HG02678 (cell line): ENCODE measurements around the gene DOLK.
"Not testable (repeated sequence)": the region's sequence is repeated elsewhere in the genome, so short reads cannot be mapped to it uniquely, and the experiment has no call there.

ENCODE experiments used
- ATAC-seq: cut with Tn5 transposase; IDR thresholded peaks from one replicate; pipeline ENCODE4 v1.9.1; 2021; ENCODE audit warnings: mild to moderate bottlenecking, moderate library complexity; ENCODE audit not compliant: unreplicated experiment

Gene DOLK

DNA sequence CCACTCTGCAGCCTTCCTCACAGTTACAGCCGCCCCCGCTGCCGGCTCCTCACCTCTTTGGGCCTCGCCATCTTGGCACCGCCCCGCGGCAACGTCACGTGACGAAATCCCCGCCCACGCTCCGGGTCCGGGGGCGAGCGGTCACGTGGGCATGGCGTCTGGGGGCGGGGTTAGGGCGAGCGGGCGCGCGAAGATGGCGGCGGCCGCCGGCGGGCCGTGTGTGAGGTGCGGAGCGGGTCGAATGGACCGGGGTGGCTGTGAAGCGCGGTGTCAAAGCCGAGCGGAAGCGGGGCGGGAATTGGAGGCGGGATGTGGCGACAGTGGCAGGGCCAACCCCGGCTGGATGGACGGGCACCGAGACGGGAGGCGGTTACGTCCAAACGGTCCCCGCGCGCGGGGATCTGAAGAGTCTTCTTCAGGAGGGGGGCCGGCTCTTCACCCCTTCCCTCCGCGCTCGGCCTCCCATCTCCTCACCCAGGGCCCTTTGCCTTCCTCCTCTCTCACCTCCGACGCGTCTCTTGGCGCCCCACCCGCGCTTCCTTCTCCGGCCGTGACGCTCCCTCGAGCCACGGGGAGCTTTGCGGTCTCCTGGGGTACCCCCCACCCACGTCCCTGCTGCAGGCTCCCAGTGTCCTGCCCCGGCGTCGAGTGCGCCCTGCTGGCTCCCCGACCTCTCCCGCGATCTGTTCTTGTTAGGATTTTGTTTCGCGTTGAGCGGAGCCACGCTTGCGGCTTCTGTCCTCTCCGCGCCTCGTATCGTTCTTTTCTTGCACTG, at the start of gene DOLK, which contains the start of gene NUP188:
DOLK (minus strand) TSS at position 77 of the 775 bp plus-strand sequence. CDS start 300 bp downstream, outside the sequence.
NUP188 (plus strand) TSS at position 173 of the 775 bp plus-strand sequence; CDS start at position 194, 21 bp downstream.
- peak; percentile 80 for ATAC-seq

DNA sequence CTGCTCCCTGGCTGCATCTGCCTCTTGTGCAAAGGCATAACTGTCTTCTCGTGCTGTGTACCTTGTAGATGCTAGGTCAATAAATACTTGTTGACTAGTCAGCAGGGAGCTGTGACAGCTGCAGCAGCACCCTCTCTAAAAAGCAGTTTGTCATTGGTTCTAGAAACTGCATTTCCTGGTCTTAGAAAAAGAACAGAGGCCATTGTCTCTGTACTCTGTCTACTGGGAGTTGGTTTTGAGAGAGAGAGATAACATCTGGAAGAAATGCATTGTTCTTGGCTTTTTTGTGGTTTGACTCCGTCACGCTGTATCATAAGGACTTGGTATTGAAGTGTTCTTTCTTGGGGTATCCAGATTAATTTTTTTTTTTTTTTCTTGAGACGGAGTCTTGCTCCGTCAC, 48.4 kb upstream of the DOLK start:
- no peak for ATAC-seq

DNA sequence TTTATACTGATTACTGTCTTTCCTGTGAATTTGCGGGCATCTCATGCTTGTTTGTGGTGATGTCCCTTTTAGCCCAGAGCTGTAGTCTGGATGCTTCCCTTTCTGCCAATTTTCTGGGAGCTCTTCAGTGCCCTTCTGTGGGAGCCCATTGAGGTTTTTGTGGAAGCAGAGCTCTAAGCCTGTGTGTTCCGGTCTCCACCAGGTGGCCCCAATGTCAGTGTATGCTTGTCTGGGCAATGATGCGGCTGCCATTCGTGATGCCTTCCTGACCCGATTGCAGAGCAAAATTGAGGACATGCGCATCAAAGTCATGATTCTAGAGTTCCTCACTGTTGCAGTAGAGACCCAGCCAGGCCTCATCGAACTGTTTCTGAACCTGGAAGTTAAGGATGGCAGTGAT, 45.6 kb upstream of the DOLK start:
- no peak for ATAC-seq

DNA sequence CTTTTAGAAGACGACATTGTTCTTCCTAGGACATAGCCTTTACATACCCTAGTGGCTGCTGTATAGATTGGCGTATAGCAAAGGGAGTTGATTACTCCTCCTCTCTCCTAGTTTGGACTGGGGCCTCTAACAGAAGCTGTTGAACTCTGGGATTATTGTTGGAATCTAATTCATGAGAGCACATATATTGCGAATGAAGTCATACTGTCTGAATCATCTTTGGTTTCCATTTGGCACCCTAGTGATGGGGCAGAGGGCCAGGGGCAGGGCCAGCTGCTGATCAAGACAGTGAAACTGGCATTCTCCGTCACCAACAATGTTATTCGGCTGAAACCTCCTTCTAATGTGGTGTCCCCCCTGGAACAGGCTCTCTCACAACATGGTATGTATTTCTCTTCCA, 40.4 kb upstream of the DOLK start:
- ATAC-seq: no peak

DNA sequence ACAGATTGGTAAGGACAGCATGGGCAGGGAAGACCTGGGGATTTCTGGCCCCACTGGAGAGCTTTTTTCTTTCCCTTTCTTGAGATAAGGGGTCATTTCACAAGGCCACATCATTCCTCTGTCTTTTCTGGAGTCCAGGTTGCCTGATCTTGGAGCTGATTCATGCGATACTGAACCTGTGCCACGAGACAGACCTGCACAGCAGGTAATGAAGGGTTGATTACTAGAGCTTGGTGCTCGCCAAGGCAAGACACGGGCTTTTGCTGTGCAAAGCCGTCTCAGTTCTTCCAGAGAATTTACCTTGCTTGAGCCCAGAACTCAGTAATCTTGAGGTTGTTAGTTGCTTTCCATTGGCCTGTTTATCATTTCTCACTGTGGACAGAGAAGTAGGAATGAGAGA, 39.3 kb upstream of the DOLK start:
- no peak for ATAC-seq

DNA sequence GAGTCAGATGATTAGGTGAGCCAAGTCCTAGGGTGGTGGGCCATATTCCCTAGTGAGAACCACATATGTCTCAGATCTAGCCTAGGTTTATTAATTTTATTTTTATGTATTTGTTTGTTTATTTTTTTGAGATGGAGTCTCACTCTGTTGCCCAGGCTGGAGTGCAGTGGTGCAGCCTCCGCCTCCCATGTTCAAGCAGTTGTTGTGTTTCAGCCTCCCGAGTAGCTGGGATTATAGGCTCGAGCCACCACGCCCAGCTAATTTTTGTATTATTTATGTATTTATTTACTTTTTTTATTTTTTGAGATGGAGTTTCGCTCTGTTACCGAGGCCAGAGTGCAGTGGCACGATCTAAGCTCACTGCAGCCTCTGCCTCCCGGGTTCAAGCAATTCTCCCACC, 36.1 kb upstream of the DOLK start:
- ATAC-seq: no peak

DNA sequence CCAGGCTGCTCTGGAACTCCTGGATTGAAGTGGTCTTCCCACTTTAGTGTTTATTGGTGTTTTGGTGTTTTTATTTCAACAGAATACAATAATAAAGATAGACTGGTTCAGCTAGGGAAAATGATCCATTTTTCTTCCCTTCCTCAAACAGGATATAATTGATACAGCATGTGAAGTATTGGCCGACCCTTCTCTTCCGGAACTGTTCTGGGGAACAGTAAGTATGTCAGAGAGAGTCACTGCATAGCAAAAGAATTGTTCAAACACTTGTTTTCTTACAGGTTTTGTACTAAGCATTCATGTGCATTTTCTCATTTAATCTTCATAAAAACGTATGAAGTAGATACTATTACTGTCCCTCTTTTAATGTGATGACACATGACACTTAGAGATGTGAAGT, 31.7 kb upstream of the DOLK start:
- no peak for ATAC-seq

DNA sequence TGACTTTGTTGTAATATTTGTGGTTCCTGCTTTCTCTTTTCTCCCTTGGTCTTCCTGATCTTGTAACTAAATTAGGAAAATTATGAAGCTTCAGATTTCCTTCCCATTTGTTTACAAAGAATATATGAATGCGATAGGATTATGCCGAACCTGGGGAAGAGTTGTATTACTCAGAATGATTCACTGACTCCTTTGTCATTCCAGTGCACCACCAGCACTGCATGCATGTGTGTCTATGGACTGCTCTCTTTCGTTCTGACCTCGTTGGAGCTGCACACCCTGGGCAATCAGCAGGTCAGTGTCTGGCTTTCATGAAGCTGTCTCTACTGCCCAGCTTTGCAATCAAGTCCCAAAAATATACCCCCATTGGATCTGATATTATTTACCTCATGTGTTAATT, 25.6 kb upstream of the DOLK start:
- ATAC-seq: no peak

DNA sequence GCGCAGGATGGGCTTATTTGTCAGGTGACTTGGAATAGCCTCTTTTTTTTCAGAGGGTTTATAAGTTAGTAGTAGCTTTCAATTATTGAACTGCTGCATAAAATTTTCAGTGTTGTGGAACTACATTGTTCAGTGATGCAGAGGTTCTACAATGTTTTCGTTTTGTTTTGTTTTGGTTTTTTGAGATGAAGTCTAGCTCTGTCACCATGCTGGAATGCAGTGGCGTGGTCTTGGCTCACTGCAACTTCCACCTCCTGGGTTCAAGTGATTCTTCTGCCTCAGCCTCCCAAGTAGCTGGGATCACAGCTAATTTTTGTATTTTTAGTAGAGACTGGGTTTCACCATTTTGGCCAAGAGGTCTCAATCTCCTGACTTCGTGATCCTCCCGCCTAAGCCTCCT, 22.1 kb upstream of the DOLK start:
- no peak for ATAC-seq

DNA sequence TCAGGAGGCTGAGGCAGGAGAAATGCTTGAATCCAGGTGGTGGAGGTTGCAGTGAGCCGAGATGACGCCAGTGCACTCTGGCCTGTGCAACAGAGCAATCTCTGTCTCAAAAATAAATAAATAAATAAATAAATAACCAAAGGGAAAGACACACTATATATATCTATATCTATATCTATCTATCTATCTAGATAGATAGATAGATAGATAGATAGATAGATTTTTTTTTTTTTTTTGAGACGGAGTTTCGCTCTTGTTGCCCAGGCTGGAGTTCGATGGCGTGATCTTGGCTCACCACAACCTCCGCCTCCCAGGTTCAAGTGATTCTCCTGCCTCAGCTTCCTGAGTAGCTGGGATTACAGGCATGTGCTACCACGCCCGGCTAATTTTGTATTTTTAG, 14.0 kb upstream of the DOLK start:
- not testable (repeated sequence) for ATAC-seq

DNA sequence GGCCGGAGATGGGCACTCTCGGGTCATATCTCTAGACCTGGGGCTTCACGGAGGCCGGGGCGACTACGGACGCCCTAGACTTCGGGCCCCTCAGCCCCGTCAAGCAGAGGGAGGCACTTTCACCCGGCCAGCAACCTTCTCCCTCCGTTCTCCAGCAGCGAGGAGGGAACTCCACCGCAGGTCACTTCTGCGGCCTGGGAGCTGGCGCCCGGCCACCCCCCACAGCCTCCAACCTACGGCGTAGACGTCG, 201 bp downstream of the DOLK start:
- no peak for ATAC-seq

DNA sequence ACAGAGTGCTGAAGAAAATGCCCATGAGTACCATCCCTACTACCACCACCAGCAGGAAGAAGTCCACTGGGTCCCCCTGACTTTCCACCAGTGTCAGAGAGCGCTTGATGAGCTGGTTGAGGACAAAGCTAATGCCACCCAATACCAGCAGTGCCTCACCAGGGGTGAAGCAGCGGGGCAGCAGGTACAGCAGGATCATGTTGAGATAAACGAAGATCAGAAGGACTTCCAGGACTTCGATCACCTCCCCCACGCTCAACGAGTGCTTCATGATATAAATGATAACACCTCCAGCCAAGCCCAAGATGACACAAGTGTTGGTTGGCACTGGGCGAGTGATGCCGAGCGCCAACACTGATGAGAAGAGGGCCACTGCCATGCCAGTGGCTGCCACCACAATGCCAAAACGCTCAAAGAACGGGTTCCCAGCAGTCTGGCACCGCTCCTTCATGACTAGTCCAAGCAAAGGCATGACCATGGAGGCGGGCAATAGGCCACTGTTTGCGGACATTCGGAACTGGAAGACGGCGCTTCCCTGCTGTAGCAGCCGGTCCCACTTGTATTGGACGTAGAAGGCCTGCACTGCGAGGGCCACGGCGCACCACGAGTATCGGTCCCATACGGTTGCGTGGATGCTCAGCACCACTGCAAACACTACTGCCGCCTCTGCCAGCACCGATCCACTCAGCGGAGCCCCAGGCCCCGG, 679 bp downstream of the DOLK start:
- peak; percentile 24 for ATAC-seq

DNA sequence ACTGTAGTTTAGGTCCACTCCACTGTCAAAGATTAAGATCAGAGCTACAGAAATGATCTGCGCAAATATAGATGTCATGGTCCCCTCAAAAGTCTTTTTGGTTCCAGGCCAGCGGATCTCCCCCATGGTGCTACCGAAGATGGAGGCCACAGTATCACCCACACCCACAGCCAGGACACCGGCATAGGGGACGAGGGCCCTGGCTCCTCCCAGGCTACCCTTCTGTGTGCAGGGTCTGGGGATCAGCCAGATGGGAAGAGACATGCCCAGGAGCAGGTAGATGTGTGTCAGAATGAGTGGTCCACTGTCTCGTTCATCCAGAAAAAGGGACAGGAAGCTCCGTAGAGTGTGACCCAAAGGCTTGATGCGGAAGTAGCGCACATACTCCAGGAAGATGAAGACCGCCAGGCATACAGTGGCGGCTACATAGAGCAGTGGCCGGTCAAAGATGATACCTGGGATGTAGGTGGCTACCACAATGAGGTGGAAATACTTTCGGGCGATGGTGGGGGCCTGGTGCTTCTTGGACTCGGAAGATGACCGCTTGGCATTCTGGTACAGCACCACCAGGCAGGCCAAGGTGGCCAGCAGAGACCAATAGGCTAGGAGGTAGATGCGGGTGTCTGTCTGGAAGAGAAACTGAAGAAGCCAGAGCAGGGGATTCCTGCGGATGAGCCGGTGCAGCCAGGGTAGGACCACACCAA, 1.5 kb downstream of the DOLK start:
- ATAC-seq: no peak

DNA sequence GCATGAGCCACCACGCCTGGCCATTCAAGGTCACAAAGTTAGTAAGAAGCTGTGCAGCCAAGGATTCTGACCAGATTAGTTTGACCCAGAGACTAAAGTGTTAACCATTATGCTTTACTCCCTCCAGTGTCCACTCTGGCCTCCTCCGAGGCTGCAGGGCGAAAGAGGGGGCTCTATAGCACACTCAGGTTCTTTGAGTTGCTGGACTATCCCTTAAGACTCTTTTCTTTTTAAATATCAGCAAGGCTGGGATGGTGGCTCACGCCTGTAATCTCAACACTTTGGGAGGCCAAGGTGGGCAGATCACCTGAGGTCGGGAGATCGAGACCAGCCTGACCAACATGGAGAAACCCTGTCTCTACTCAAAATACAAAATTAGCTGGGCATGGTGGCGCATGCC, 2.4 kb downstream of the DOLK start:
- ATAC-seq: not testable (repeated sequence)

DNA sequence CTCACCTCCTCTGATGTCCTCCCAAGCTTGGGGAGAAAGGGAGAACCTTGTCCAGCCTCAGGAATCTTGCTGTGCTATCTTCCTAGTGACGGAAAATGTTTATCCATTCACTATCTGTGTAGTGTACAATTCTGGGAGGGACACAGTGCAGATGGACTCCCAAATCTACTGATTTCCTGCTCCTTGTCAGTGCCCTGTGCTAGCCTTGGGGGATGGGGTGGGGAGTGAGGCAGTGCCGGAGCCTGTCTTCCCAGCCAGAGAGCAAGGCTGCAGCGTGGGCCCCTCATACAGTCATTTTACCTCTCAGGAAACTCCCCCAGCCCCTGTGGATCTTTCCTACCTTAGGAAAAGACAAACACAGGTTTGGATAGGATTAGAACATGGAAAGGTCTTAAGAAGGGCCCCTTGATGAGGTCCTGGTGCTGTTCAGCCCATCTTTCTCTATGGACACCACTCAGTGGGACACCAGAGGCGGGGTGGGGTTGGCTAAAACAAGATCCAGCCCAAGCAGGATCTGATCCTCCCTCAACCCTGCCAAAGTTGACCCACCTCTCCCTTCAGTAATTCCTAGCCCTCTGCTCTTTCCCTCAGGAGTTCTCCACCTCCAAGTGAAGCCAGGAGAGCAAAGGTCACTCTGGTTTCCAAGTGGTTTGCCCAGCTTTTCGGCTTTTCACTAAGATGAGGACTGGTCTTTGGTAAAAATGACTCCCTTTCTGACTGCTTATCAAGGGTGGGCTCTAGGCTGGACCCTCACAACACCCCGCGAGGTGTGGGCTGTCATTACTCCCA, 3.4 kb downstream of the DOLK start:
- no peak for ATAC-seq

DNA sequence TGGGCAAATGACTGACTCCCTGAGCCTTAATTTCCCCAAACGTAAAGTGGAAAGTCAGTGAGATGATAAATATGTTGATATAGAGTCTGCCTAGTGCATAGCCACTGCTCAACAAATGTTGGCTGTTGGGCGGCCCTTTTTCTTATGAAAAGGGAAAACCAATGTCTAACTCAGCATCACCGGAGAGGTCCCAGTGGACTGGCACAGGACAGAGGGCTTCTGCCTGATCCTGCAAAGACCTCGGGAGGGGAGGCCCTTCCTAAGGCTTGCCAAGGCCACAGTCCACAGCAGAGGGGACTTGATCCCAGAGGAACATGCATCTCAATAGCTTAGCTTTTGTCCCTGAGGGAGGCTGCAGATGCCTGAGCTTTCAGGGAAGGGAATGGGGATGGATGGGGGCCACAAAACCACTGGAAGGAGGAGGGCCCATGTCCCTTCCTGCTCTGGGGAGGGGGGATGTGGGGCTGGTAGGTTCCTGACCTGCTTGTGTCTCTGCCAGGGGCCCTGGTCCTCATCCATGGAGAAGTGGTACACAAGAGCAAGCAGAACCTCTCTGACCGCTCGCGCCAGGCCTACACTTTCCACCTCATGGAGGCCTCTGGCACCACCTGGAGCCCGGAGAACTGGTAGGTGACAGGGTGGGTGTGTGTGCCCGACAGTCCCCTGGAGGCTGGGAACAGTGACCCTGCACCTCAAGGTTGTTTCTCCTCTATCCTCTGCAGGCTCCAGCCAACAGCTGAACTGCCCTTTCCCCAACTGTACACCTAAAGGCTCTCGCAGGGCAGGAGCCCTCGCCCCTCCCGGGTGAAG, 6.3 kb downstream of the DOLK start:
- no peak for ATAC-seq

DNA sequence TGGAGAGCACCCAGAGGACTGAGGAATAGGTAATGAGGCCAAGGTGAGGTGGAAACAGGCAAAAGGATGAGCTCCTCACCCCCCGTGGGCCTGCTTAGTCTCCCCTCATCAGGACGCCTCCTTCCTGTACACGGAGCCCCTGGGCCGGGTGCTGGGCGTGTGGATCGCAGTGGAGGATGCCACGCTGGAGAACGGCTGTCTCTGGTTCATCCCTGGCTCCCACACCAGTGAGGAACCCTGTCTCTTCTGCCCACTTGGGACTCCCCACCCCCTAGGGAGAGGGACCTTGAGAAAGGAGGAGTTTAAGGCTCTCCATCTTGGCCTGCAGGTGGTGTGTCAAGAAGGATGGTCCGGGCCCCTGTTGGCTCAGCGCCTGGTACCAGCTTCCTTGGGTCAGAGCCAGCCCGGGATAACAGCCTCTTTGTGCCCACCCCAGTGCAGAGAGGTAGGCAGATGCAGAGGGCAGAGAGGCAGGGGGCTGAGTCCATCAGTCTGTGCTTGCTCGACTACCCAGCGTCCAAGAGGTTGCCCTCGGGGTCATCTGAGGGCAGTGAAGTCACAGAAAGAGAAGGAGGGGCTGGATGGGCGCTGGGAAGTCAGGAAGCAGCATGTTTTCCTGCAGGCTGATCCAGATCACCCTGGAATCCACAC, 7.0 kb downstream of the DOLK start:
- ATAC-seq: no peak

DNA sequence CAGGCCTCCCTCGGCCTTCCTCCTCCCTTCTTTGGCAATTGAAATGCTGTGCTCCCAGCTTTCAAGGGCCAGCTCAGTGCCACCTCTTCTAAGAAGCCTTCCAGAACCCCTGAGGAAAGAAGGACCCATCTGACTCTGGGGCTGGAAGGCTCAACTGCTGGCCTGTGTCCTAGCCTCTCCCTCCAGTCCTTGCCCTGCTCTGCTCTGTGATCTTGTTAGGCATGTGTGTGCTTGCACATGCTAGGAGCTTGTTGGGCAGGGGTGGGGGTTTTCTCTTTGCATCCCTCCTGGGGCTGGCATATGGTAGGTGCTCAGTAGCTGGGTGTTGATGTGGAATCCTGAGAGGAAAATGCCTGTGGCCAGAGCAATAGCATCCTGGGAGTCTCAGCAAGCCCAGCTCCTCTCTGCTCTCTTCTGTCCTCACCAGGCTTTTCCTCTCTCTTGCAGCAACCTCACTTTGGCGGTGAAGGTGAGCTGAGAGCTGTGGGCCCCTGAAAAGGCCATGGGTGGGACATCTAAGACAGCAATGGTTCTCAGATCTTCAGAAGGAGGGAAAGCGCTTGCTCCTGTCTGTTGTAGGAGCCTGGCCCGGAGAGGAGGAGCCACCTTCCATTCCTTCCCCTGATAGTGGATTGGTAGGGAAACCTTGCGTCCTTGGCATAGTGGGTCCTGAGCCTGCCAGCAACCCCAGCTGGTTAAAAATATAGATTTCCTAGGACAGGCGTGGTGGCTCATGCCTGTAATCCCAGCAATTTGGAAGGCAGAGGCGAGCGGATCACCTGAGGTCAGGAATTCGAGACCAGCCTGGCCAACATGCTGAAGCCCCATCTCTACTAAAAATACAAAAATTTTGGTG, 9.9 kb downstream of the DOLK start:
- ATAC-seq: no peak
